GM12878 (cell line): ENCODE data around the gene XPNPEP1. TPM values are rescaled to one million over a fixed set of nuclear protein-coding genes. Genes with fewer than 3 reads are reported as not detected.

Experiments used
- BMI1 ChIP-seq: fragments of 450-650 bp; IDR thresholded peaks from 2 replicates; pipeline ENCODE4 v1.6.1; 2016; ENCODE audit warnings: mild to moderate bottlenecking, moderate library complexity, borderline replicate concordance
- IRF3 ChIP-seq: fragments of 450-650 bp; IDR thresholded peaks from 2 replicates; pipeline ENCODE4 v1.6.1; 2014; ENCODE audit warnings: mild to moderate bottlenecking
- IRF5 ChIP-seq: fragments of 450-650 bp; IDR thresholded peaks from 2 replicates; pipeline ENCODE4 v1.6.1; 2017; ENCODE audit warnings: borderline replicate concordance
- JUNB ChIP-seq: IDR thresholded peaks from 2 replicates; pipeline ENCODE4 v1.6.1; 2016; ENCODE audit warnings: antibody characterized with exemption, mild to moderate bottlenecking
- NFXL1 ChIP-seq: fragments of 450-650 bp; IDR thresholded peaks from 2 replicates; pipeline ENCODE4 v1.6.1; 2017; ENCODE audit warnings: antibody characterized with exemption, mild to moderate bottlenecking, borderline replicate concordance
- NFYA ChIP-seq: IDR thresholded peaks from 2 replicates; pipeline ENCODE4 v1.6.1; 2011; ENCODE audit warnings: low read depth, mild to moderate bottlenecking, low read length, improper control_type of control experiment, borderline replicate concordance
- NR2F1 ChIP-seq: fragments of 450-650 bp; conservative IDR thresholded peaks from 2 replicates; pipeline ENCODE4 v1.6.1; 2017; ENCODE audit warnings: mild to moderate bottlenecking
- RAD21 ChIP-seq: IDR thresholded peaks from 2 replicates; pipeline ENCODE4 v1.6.1; 2011; ENCODE audit warnings: mild to moderate bottlenecking, low read depth, low read length, moderate library complexity; ENCODE audit not compliant: insufficient read depth
- RAD51 ChIP-seq: fragments of 450-650 bp; IDR thresholded peaks from 2 replicates; pipeline ENCODE4 v1.6.1; 2016; ENCODE audit warnings: moderate library complexity, mild to moderate bottlenecking, inconsistent platforms
- SMAD5 ChIP-seq: IDR thresholded peaks from 2 replicates; pipeline ENCODE4 v1.6.1; 2016; ENCODE audit warnings: antibody characterized with exemption, low read depth
- STAT1 ChIP-seq: fragments of 450-650 bp; conservative IDR thresholded peaks from 2 replicates; pipeline ENCODE4 v1.6.1; 2014; ENCODE audit warnings: antibody characterized with exemption, mild to moderate bottlenecking
- SUPT20H ChIP-seq: IDR thresholded peaks from 2 replicates; pipeline ENCODE4 v1.6.1; 2011; ENCODE audit warnings: low read depth, mild to moderate bottlenecking, low read length, moderate library complexity, borderline replicate concordance; ENCODE audit not compliant: control insufficient read depth
- TCF3 ChIP-seq: IDR thresholded peaks from 2 replicates; pipeline ENCODE4 v1.6.1; 2012; ENCODE audit warnings: low read depth, mild to moderate bottlenecking, low read length, borderline replicate concordance; ENCODE audit not compliant: insufficient read depth
- polyA plus RNA-seq, 11 experiments: library from polyadenylated mRNA; depleted of rRNA in 4 of 11; unstranded in 6 of 11; stranded (reverse) in 5 of 11; fragments of >200 nt; fragmentation: Nextera tagmentation in 4 of 11; fragmentation: Illumina TruSeq in 1 of 11; extraction: Ambion mirVana in 4 of 11; extraction: Trizol in 1 of 11; gene quantifications; 1 replicate in 1 of 11; 2 replicates in 10 of 11; pipeline versions ENCODE4 v1.2.1 to v1.2.3, GENCODE V29; 2011 to 2016; ENCODE audit warnings: inconsistent platforms in 2 of 11, missing spikeins in 2 of 11, low read depth in 1 of 11
- total RNA-seq, 4 experiments: library from RNA; depleted of rRNA in 3 of 4; stranded (reverse); fragments of >200 nt in 3 of 4; fragmentation: Illumina TruSeq in 1 of 4; extraction: Trizol in 1 of 4; gene quantifications; 2 replicates each; pipeline versions ENCODE4 v1.2.1 to v1.2.3, GENCODE V29; 2013 to 2021
- TF ChIP-seq, protein P1 (sequence below): fragments of 150-350 bp; IDR thresholded peaks from 2 replicates; pipeline ENCODE4 v1.6.1; 2016; ENCODE audit warnings: low read depth, low read length
- TF ChIP-seq, protein P2 (sequence below): IDR thresholded peaks from 2 replicates; pipeline ENCODE4 v1.6.1; 2012; ENCODE audit warnings: low read depth, low read length, improper control_type of control experiment
- TF ChIP-seq, protein P3 (sequence below): IDR thresholded peaks from 2 replicates; pipeline ENCODE4 v1.6.1; 2012; ENCODE audit warnings: low read depth, low read length, improper control_type of control experiment
- TF ChIP-seq, protein P4 (sequence below): fragments of 450-650 bp; formaldehyde crosslinking; IDR thresholded peaks from 2 replicates; pipeline ENCODE4 v1.4.0; 2022; ENCODE audit warnings: mild to moderate bottlenecking, moderate library complexity

The XPNPEP1 gene
- total and polyA plus RNA-seq, 10 of the 15 experiments (the other 5 are each of a cell fraction or from before 2014, with no cell fraction given), result 22.7 to 108 (median 43.5) TPM

DNA sequence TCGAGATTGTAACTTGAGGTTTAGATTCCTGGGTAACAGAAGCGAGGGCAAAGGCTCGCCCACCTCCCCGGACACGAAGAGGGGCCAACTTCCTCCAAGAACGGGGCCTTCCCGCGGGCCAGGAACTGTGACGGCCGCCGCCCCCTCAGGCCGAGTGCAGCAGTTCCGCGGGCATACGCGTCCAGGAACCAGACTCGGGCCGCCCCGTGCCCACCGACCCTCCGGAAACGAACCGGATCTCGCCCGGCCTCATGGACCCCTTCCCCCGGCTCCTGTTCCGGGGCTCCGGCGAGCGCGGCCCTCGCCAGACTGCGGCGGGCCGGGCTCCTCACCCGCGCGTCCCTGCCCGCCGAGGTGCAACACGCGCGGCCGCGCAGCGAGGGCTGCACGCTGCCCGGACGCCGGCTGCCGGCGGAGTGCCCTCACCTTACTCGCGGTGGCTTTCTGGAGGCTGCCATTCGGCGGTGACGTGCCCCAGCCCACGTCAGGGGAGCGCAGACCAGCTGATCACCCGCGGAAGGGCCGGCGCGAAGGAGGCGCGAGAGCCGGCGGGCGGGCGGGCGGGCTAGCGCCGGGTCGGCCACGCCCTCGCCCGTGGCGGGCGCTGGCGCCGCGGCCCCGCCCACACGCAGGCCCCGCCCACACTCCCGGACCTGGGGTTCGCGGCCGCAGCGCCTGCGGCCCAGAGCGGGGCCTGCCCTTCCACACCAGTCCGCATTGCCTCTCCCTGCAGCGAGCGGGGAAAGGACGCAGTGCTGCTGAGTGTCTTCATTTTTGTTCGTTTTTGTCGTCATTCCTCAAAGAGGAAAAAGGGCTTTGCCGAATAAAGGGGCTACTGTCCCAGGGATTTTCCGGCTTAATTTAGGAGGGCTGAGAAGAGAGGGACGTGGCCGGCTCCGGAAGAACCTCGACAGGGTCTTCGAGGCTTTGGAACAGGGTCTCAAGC is at the start of gene XPNPEP1 (continued):
- TF ChIP-seq IRF3 (no peak), RAD51 (no peak), NFYA (no peak), STAT1 (0 out of 2 replicates have a peak, but pooled peaks have one; percentile 44), NR2F1 (peak; percentile 46; the same call in 1 of the 2 replicates), JUNB (no peak), RAD21 (no peak), TCF3 (no peak), IRF5 (no peak), NFXL1 (no peak), SUPT20H (no peak), BMI1 (no peak), SMAD5 (no peak)
- TF ChIP-seq, protein P1, sequence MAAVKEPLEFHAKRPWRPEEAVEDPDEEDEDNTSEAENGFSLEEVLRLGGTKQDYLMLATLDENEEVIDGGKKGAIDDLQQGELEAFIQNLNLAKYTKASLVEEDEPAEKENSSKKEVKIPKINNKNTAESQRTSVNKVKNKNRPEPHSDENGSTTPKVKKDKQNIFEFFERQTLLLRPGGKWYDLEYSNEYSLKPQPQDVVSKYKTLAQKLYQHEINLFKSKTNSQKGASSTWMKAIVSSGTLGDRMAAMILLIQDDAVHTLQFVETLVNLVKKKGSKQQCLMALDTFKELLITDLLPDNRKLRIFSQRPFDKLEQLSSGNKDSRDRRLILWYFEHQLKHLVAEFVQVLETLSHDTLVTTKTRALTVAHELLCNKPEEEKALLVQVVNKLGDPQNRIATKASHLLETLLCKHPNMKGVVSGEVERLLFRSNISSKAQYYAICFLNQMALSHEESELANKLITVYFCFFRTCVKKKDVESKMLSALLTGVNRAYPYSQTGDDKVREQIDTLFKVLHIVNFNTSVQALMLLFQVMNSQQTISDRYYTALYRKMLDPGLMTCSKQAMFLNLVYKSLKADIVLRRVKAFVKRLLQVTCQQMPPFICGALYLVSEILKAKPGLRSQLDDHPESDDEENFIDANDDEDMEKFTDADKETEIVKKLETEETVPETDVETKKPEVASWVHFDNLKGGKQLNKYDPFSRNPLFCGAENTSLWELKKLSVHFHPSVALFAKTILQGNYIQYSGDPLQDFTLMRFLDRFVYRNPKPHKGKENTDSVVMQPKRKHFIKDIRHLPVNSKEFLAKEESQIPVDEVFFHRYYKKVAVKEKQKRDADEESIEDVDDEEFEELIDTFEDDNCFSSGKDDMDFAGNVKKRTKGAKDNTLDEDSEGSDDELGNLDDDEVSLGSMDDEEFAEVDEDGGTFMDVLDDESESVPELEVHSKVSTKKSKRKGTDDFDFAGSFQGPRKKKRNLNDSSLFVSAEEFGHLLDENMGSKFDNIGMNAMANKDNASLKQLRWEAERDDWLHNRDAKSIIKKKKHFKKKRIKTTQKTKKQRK, result no peak
- TF ChIP-seq, protein P2, sequence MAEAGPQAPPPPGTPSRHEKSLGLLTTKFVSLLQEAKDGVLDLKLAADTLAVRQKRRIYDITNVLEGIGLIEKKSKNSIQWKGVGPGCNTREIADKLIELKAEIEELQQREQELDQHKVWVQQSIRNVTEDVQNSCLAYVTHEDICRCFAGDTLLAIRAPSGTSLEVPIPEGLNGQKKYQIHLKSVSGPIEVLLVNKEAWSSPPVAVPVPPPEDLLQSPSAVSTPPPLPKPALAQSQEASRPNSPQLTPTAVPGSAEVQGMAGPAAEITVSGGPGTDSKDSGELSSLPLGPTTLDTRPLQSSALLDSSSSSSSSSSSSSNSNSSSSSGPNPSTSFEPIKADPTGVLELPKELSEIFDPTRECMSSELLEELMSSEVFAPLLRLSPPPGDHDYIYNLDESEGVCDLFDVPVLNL, result peak; percentile 58; the same call in 1 of the 2 replicates
- TF ChIP-seq, protein P3, sequence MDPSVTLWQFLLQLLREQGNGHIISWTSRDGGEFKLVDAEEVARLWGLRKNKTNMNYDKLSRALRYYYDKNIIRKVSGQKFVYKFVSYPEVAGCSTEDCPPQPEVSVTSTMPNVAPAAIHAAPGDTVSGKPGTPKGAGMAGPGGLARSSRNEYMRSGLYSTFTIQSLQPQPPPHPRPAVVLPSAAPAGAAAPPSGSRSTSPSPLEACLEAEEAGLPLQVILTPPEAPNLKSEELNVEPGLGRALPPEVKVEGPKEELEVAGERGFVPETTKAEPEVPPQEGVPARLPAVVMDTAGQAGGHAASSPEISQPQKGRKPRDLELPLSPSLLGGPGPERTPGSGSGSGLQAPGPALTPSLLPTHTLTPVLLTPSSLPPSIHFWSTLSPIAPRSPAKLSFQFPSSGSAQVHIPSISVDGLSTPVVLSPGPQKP, result no peak
- TF ChIP-seq, protein P4, sequence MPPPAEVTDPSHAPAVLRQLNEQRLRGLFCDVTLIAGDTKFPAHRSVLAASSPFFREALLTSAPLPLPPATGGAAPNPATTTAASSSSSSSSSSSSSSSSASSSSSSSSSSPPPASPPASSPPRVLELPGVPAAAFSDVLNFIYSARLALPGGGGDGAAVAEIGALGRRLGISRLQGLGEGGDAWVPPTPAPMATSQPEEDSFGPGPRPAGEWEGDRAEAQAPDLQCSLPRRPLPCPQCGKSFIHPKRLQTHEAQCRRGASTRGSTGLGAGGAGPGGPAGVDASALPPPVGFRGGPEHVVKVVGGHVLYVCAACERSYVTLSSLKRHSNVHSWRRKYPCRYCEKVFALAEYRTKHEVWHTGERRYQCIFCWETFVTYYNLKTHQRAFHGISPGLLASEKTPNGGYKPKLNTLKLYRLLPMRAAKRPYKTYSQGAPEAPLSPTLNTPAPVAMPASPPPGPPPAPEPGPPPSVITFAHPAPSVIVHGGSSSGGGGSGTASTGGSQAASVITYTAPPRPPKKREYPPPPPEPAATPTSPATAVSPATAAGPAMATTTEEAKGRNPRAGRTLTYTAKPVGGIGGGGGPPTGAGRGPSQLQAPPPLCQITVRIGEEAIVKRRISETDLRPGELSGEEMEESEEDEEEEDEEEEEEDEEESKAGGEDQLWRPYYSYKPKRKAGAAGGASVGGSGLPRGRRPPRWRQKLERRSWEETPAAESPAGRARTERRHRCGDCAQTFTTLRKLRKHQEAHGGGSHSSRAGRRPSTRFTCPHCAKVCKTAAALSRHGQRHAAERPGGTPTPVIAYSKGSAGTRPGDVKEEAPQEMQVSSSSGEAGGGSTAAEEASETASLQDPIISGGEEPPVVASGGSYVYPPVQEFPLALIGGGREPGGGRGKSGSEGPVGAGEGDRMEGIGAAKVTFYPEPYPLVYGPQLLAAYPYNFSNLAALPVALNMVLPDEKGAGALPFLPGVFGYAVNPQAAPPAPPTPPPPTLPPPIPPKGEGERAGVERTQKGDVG, result no peak
